Right lobe of liver (tissue), 6 donors: ENCODE data around the gene LRTM2. TPM values are rescaled to one million over a fixed set of nuclear protein-coding genes. Genes with fewer than 3 reads are reported as not detected.
A peak's percentile ranks its signal among the peaks of the same experiment; 100 is the strongest.

ENCODE experiments used
- ATAC-seq, 4 donors: fragments of 200-7000 bp; cut with Tn5 transposase; one replicate each; pipeline ENCODE4 v1.9.1; 2020; ENCODE audit warnings: mild to moderate bottlenecking in 4 of 4, moderate library complexity in 4 of 4
- DNase-seq, 3 donors: peaks; one replicate each; pipeline ENCODE4 v3.0.0-alpha.2; 2020
- H3K27ac ChIP-seq, 3 donors: fragments of 200-600 bp; one replicate each; pipeline ENCODE4 v1.8.0; 2022
- H3K27me3 ChIP-seq, 2 donors: fragments of 200-600 bp; one replicate each; pipeline ENCODE4 v1.8.0; 2022
- H3K36me3 ChIP-seq, 4 donors: fragments of 200-600 bp; sonication (generic) in 1 of 4; one replicate each; pipeline versions ENCODE4 v1.5.1 to v1.8.0; 2017 to 2022; ENCODE audit warnings: control low read depth in 1 of 4
- H3K4me1 ChIP-seq, 4 donors: fragments of 200-600 bp; sonication (generic) in 1 of 4; one replicate each; pipeline versions ENCODE4 v1.5.1 to v1.8.0; 2017 to 2022; ENCODE audit warnings: control low read depth in 1 of 4
- H3K4me3 ChIP-seq, 3 donors: fragments of 200-600 bp; one replicate each; pipeline ENCODE4 v1.8.0; 2022
- H3K9me3 ChIP-seq, 4 donors: fragments of 200-600 bp; sonication (generic) in 1 of 4; one replicate each; pipeline versions ENCODE4 v1.5.1 to v1.8.0; 2017 to 2022; ENCODE audit warnings: control low read depth in 1 of 4
- CTCF ChIP-seq, 4 donors: fragments of 200-600 bp in 3 of 4; fragments of 450-650 bp in 1 of 4; IDR thresholded peaks; one replicate each; pipeline versions ENCODE4 v1.5.1 to v1.8.0; 2016 to 2022; ENCODE audit warnings: antibody characterized with exemption in 4 of 4, mild to moderate bottlenecking in 2 of 4
- POLR2A ChIP-seq: fragments of 450-650 bp; IDR thresholded peaks from one replicate; pipeline ENCODE4 v1.6.1; 2017; ENCODE audit warnings: antibody characterized with exemption, mild to moderate bottlenecking
- WGBS: methylation state at CpG from one replicate; pipeline ENCODE4 v1.1.6; 2018; ENCODE audit warnings: low coverage, low lambda C conversion rate; ENCODE audit not compliant: insufficient coverage; ENCODE audit errors: missing lambda C conversion rate; 5-methylcytosine and 5-hydroxymethylcytosine counted together
- intact Hi-C, 2 donors: fragments of 100-400 bp; cut with DNase I; formaldehyde crosslinking; loops; one replicate each; pipeline versions ENCODE4 v1.11.2 to v1.14.1; 2022
- total RNA-seq, 6 experiments: library from RNA; depleted of rRNA in 2 of 6; stranded (reverse); fragments of >200 nt in 2 of 6; fragmentation: NEBNext Ultra II Directional in 3 of 6; extraction: Animal tissue kit (Norgen Biotek cat#: 25700) in 3 of 6; gene quantifications; one replicate each; pipeline versions ENCODE4 v1.1.0 to v1.2.4, GENCODE V29; 2016 to 2023
- donor health status: DM: no; HTN: yes; CAD: no.
- donor health status: DM: no; HTN: no; CAD: no.
- donor health status: DM: no; HTN: no; CAD: no.
- donor health status: DM: no; HTN: yes; CAD: no.
- donor health status: DM: no; HTN: yes; CAD: no.

Gene LRTM2
- total RNA-seq, 6 experiments from 2014 or later = not detected

- ATAC-seq (no peak), DNase-seq (peak in 1 of 3 donors; percentile 31)
- Histone ChIP-seq H3K27me3 (no peaks in the 10 kb centered on the region), H3K27ac (no peak overlapping the region), H3K4me3 (no peak overlapping the region), H3K4me1 (no peaks in the 10 kb centered on the region), H3K9me3 (no peaks in the 10 kb centered on the region), H3K36me3 (no peaks in the 10 kb centered on the region)
- 45% methylated on average over 2 of the region's 8 CpGs for WGBS
- intact Hi-C loops = no loop called here
- TF ChIP-seq POLR2A (no peak), CTCF (IDR thresholded peaks at IDR 0.05) (no peak)
These were observed 33.4 kb downstream of the LRTM2 start for GRCh38 chr12:1853716-1854115.

GRCh38 chr12:1855241-1855640 lies 34.9 kb downstream of the LRTM2 start:
- TF ChIP-seq CTCF (IDR thresholded peaks at IDR 0.05) = no peak
- no peak for TF ChIP-seq POLR2A
- Histone ChIP-seq H3K27ac (no peak overlapping the region), H3K4me3 (no peak overlapping the region), H3K4me1 (no peaks in the 10 kb centered on the region), H3K27me3 (no peaks in the 10 kb centered on the region), H3K9me3 (no peaks in the 10 kb centered on the region), H3K36me3 (no peaks in the 10 kb centered on the region)
- ATAC-seq (no peak), DNase-seq (peak in 1 of 3 donors; percentile 17)
- 44% methylated on average over 3 of the region's 3 CpGs for WGBS
- intact Hi-C loops = no loop called here

GRCh38 chr12:1857086-1857485 lies 36.7 kb downstream of the LRTM2 start:
- intact Hi-C loops = no loop called here
- no peaks in the 10 kb centered on the region for H3K4me1 ChIP-seq
- no peak for DNase-seq
- H3K4me3 ChIP-seq = no peak overlapping the region
- no peak overlapping the region for H3K27ac ChIP-seq
- no peaks in the 10 kb centered on the region for H3K9me3 ChIP-seq
- no peaks in the 10 kb centered on the region for H3K36me3 ChIP-seq
- WGBS = 0% methylated on average over 1 of the region's 2 CpGs
- TF ChIP-seq CTCF (IDR thresholded peaks at IDR 0.05) (no peak), POLR2A (no peak)
- no peaks in the 10 kb centered on the region for H3K27me3 ChIP-seq
- ATAC-seq = no peak

- no peaks in the 10 kb centered on the region for H3K9me3 ChIP-seq
- intact Hi-C loops = no loop called here
- H3K4me3 ChIP-seq = no peak overlapping the region
- TF ChIP-seq CTCF (IDR thresholded peaks at IDR 0.05) (no peak), POLR2A (no peak)
- DNase-seq (peak in 1 of 3 donors; percentile 17), ATAC-seq (no peak)
- no peaks in the 10 kb centered on the region for H3K4me1 ChIP-seq
- WGBS = 90% methylated on average over 2 of the region's 7 CpGs
- H3K27me3 ChIP-seq = no peaks in the 10 kb centered on the region
- no peak overlapping the region for H3K27ac ChIP-seq
- H3K36me3 ChIP-seq = no peaks in the 10 kb centered on the region
These were observed 37.5 kb downstream of the LRTM2 start for GRCh38 chr12:1857821-1858220.

GRCh38 chr12:1858456-1858855 lies 38.1 kb downstream of the LRTM2 start:
- H3K9me3 ChIP-seq = no peaks in the 10 kb centered on the region
- no peak overlapping the region for H3K4me3 ChIP-seq
- intact Hi-C loops = no loop called here
- H3K4me1 ChIP-seq = no peaks in the 10 kb centered on the region
- TF ChIP-seq POLR2A (no peak), CTCF (IDR thresholded peaks at IDR 0.05) (no peak)
- DNase-seq (peak in 1 of 3 donors; percentile 29), ATAC-seq (no peak)
- H3K36me3 ChIP-seq = no peaks in the 10 kb centered on the region
- WGBS = 57% methylated on average over 3 of the region's 11 CpGs
- no peaks in the 10 kb centered on the region for H3K27me3 ChIP-seq
- no peak overlapping the region for H3K27ac ChIP-seq
